Breast epithelium (tissue), 3 donors: ENCODE data around the gene METAP2.

Source experiments
- POLR2AphosphoS5 ChIP-seq, 3 donors: sonication (generic); formaldehyde crosslinking; IDR thresholded peaks; one replicate each; pipeline ENCODE4 v1.6.1; 2017; ENCODE audit warnings: antibody characterized with exemption in 3 of 3
- TF ChIP-seq, protein P1 (sequence below), 3 donors: fragments of 450-650 bp; IDR thresholded peaks; one replicate each; pipeline ENCODE4 v1.5.1; 2016 to 2017; ENCODE audit warnings: antibody characterized with exemption in 3 of 3, mild to moderate bottlenecking in 3 of 3, moderate library complexity in 3 of 3

DNA sequence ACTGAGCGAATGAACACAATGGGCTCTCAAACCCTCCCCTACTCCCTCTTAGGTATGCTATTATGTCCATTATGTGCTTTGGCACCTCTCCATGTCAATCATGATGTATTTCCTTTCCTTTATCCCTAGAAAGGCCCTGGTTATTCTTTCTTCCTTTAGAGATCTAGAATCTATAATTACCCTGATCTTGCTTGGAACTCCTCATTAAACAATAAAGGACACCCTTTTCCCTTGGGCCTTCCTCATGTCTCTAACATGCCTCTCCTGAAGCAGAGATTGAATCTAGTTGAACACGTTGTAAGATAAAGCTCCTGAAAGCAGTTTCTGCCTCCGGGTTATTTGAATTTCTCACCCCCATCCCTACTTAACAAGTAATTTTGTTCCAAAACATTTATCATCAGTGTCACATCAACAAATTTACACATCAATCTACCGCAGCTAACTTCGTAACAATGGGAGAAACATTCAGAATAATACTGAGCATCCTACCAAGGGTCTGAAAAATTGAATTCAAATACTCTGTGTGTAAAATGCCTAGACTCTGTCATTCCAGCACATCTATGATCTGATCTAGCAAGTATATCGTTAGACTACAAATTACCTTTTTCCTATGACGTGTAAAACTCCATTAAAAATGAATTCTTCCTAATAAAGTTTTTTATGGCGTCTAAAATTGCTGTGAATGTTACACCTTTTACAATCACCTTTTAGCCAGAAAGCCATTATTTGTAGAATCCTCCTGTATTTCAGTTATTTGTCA is 72.0 kb downstream of the METAP2 start:
- TF ChIP-seq, protein P1, sequence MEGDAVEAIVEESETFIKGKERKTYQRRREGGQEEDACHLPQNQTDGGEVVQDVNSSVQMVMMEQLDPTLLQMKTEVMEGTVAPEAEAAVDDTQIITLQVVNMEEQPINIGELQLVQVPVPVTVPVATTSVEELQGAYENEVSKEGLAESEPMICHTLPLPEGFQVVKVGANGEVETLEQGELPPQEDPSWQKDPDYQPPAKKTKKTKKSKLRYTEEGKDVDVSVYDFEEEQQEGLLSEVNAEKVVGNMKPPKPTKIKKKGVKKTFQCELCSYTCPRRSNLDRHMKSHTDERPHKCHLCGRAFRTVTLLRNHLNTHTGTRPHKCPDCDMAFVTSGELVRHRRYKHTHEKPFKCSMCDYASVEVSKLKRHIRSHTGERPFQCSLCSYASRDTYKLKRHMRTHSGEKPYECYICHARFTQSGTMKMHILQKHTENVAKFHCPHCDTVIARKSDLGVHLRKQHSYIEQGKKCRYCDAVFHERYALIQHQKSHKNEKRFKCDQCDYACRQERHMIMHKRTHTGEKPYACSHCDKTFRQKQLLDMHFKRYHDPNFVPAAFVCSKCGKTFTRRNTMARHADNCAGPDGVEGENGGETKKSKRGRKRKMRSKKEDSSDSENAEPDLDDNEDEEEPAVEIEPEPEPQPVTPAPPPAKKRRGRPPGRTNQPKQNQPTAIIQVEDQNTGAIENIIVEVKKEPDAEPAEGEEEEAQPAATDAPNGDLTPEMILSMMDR (IDR thresholded peaks at IDR 0.05) = no peak
- TF ChIP-seq POLR2AphosphoS5 (IDR thresholded peaks at IDR 0.05) = no peak
